ENCODE measurements around the gene NUDT22. TPM values are rescaled to one million over a fixed set of nuclear protein-coding genes. Genes with fewer than 3 reads are reported as not detected.

Gene NUDT22
- total and polyA plus RNA-seq, 2 of the 8 experiments (the other 6 are each of a cell fraction or from before 2014, with no cell fraction given), result 43.4 to 69.0 TPM

DNA sequence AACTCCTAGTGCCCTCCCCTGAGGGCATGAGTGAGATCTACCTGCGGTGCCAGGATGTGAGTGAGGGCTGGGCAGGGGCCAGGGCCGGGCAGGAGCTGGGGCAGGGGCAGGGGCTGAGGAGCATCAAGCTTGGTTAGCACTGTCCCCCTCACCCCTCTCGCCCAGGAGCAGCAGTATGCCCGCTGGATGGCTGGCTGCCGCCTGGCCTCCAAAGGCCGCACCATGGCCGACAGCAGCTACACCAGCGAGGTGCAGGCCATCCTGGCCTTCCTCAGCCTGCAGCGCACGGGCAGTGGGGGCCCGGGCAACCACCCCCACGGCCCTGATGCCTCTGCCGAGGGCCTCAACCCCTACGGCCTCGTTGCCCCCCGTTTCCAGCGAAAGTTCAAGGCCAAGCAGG, 5.8 kb upstream of the NUDT22 start (continued):
- no peak for TF ChIP-seq CTCF (IDR thresholded peaks at IDR 0.05; ENCODE audit: control extremely low read depth in 1 of 3, insufficient read depth in 1 of 3, low read depth in 1 of 3, low read length in 3 of 3)

All from H1 (cell line).